ENCODE results near the gene RNU5B-1.

RNU5B-1 gene

DNA sequence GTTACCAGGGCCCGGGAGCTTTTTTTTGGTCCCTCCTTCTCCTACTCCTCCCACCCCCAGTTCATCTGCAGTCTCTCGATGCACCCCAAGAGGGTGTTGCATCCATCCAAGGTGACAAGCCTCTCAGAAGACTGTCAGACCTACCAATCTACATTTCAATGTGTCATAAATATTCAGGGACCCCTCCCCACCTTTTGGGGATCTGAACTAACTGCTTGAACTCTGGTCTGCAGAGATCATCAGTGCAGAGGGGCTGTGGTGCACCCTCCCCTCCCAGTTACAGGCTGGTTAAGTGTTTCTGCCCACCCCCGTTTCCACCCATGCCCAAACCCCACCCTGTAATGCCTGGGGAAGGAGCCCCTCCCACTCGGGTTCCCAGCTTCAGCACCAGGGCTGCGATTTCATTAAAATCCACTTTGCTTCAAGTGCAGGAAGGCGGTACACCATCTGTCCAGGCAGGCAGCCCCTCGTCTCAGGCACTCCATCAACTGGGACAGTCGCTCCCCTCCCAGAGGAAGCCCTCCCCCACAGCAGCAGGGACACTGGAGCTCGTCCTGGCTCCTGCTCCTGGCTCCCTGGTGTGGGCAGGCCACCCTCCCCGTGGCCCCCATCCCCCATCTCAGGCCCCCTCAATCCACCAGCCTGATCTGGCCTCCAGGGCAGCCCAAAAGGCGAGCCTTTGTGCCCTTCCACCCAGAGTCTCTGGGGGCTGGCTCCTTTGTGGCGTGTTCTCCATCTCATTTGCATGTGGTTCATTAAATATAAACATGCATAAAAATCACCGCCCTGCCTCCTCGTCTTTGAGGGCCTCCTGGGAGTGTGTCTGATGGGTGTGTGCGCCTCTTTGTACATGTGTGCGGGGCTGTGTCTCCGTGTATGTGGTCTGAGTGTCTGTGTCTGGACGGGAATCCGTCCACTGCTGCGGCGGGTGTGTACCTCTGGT is 32.3 kb downstream of the RNU5B-1 start:
- WGBS, result 23% methylated on average over 10 of the region's 21 CpGs
- Histone ChIP-seq H4K8ac (ENCODE audit: low read length) (peak overlapping the region; percentile 89), H2AFZ (ENCODE audit: low read depth, low read length) (no peak overlapping the region), H3K18ac (ENCODE audit: low read depth in 1 of 2, low read length in 2 of 2) (peak overlapping the region; percentile 26 to 80), H3K4me2 (ENCODE audit: low read length, poor library complexity, severe bottlenecking) (no peak overlapping the region), H2BK12ac (ENCODE audit: low read length in 2 of 2) (peak overlapping the region; percentile 63 to 90), H2BK15ac (ENCODE audit: low read depth, poor library complexity, severe bottlenecking) (no peak overlapping the region), H3K4me3 (ENCODE audit: insufficient read depth in 1 of 2, low read depth in 1 of 2, low read length in 2 of 2) (no peak overlapping the region), H3K14ac (ENCODE audit: low read length in 2 of 2) (no peak overlapping the region), H3K4ac (ENCODE audit: low read depth in 1 of 2, low read length in 2 of 2) (peak overlapping the region; percentile 41 to 69), H3K27me3 (ENCODE audit: control insufficient read depth in 1 of 2, insufficient read depth in 1 of 2, low read length in 2 of 2) (peaks cover 51 to 76% of the 10 kb centered on the region in 2 experiments), H3K4me1 (ENCODE audit: control insufficient read depth, insufficient read depth, low read depth, low read length) (peaks cover 11% of the 10 kb centered on the region), H3K23ac (ENCODE audit: low read length in 2 of 2) (no peak overlapping the region), H3K36me3 (ENCODE audit: control insufficient read depth in 1 of 2, insufficient read depth in 2 of 2, low read depth in 1 of 2, low read length in 2 of 2) (no peaks in the 10 kb centered on the region), H3K9ac (ENCODE audit: low read length) (no peak overlapping the region), H2BK5ac (ENCODE audit: low read depth, low read length, poor library complexity, severe bottlenecking) (no peak overlapping the region), H3K27ac (ENCODE audit: low read length, poor library complexity, severe bottlenecking) (no peak overlapping the region), H3K79me1 (replicated peaks; ENCODE audit: low read length, poor library complexity, severe bottlenecking) (no peaks in the 10 kb centered on the region), H2BK120ac (ENCODE audit: low read depth, low read length) (peak overlapping the region; percentile 64), H4K91ac (ENCODE audit: low read length) (peak overlapping the region; percentile 70), H3K9me3 (ENCODE audit: control insufficient read depth, low read length) (no peaks in the 10 kb centered on the region), H2AK5ac (ENCODE audit: low read length, severe bottlenecking) (no peak overlapping the region)
- DNase-seq, result peak; percentile 39

DNA sequence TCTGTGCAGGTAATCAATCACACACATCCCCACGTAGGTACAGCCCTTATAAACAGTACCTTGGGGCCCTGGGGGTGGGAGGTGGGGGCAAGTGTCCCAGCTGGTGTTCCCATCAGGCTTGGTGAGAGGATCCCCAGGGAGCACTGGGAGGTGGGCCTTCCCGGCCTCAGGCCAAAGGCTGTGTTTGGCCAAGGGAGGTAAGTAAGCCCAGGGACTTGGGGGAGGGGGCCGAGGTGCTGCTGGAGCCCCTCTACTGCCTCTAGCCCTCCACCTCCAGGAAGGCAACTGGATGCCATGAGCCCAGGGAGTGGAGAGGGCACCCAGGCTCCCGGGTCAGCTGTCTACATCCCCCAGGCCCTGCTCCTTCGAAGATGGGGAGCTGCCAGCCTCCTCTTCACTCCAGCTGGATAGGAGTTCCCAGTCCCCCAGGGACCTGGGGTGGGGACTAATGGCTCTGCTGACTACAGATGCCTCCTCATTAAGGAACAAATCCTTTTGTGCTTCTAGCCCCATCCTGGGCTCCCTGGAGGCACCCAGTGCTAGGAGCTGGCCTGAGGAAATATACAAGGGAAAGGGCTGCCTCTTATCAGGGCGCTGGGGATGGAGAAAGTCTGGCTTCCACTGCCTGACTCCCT is 33.1 kb downstream of the RNU5B-1 start:
- no peak for DNase-seq
- Histone ChIP-seq H3K23ac (ENCODE audit: low read length in 2 of 2) (peak overlapping the region in 1 of 2 experiments; percentile 74), H3K9me3 (ENCODE audit: control insufficient read depth, low read length) (no peaks in the 10 kb centered on the region), H3K4ac (ENCODE audit: low read depth in 1 of 2, low read length in 2 of 2) (peak overlapping the region; percentile 41 to 69), H2AK5ac (ENCODE audit: low read length, severe bottlenecking) (no peak overlapping the region), H3K4me1 (ENCODE audit: control insufficient read depth, insufficient read depth, low read depth, low read length) (peaks cover 11% of the 10 kb centered on the region), H3K4me2 (ENCODE audit: low read length, poor library complexity, severe bottlenecking) (no peak overlapping the region), H3K18ac (ENCODE audit: low read depth in 1 of 2, low read length in 2 of 2) (peak overlapping the region; percentile 26 to 80), H3K36me3 (ENCODE audit: control insufficient read depth in 1 of 2, insufficient read depth in 2 of 2, low read depth in 1 of 2, low read length in 2 of 2) (no peaks in the 10 kb centered on the region), H2BK15ac (ENCODE audit: low read depth, poor library complexity, severe bottlenecking) (no peak overlapping the region), H3K27ac (ENCODE audit: low read length, poor library complexity, severe bottlenecking) (no peak overlapping the region), H3K4me3 (ENCODE audit: insufficient read depth in 1 of 2, low read depth in 1 of 2, low read length in 2 of 2) (no peak overlapping the region), H2BK120ac (ENCODE audit: low read depth, low read length) (peak overlapping the region; percentile 64), H3K14ac (ENCODE audit: low read length in 2 of 2) (peak overlapping the region in 1 of 2 experiments; percentile 61), H2AFZ (ENCODE audit: low read depth, low read length) (no peak overlapping the region), H3K27me3 (ENCODE audit: control insufficient read depth in 1 of 2, insufficient read depth in 1 of 2, low read length in 2 of 2) (peaks cover 51 to 73% of the 10 kb centered on the region in 2 experiments), H3K9ac (ENCODE audit: low read length) (no peak overlapping the region), H2BK5ac (ENCODE audit: low read depth, low read length, poor library complexity, severe bottlenecking) (no peak overlapping the region), H4K91ac (ENCODE audit: low read length) (peak overlapping the region; percentile 30), H4K8ac (ENCODE audit: low read length) (peak overlapping the region; percentile 89), H3K79me1 (replicated peaks; ENCODE audit: low read length, poor library complexity, severe bottlenecking) (no peaks in the 10 kb centered on the region), H2BK12ac (ENCODE audit: low read length in 2 of 2) (peak overlapping the region; percentile 63 to 90)
- 68% methylated on average over 4 of the region's 6 CpGs for WGBS

DNA sequence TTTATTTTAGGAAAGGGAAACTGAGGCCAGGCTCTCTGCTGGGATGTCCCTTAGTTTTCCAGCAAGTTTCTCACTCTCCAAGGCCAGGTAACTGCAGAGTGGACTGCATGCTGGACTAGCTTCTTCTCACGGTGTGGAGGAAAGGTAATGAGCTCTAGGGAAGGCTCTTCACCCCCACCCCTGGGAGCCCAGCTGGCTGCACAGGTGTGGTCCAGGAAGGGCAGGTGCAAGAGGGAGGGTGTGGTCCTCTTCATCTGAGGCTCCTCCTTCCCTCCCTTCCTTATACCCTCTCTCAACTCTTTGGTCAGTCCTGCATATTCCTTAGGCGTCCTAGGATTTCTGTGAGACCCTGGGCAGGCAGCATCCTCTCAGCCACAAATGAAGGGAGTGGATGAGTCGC is 33.9 kb downstream of the RNU5B-1 start:
- Histone ChIP-seq H3K4me3 (ENCODE audit: insufficient read depth in 1 of 2, low read depth in 1 of 2, low read length in 2 of 2) (no peak overlapping the region), H3K27ac (ENCODE audit: low read length, poor library complexity, severe bottlenecking) (no peak overlapping the region), H3K9me3 (ENCODE audit: control insufficient read depth, low read length) (no peaks in the 10 kb centered on the region), H2BK120ac (ENCODE audit: low read depth, low read length) (no peak overlapping the region), H2BK15ac (ENCODE audit: low read depth, poor library complexity, severe bottlenecking) (no peak overlapping the region), H3K4me2 (ENCODE audit: low read length, poor library complexity, severe bottlenecking) (no peak overlapping the region), H3K9ac (ENCODE audit: low read length) (no peak overlapping the region), H3K4me1 (ENCODE audit: control insufficient read depth, insufficient read depth, low read depth, low read length) (peaks cover 11% of the 10 kb centered on the region), H3K14ac (ENCODE audit: low read length in 2 of 2) (no peak overlapping the region), H3K4ac (ENCODE audit: low read depth in 1 of 2, low read length in 2 of 2) (peak overlapping the region; percentile 35 to 64), H4K91ac (ENCODE audit: low read length) (peak overlapping the region; percentile 6), H3K79me1 (replicated peaks; ENCODE audit: low read length, poor library complexity, severe bottlenecking) (no peaks in the 10 kb centered on the region), H2AFZ (ENCODE audit: low read depth, low read length) (no peak overlapping the region), H3K18ac (ENCODE audit: low read depth in 1 of 2, low read length in 2 of 2) (no peak overlapping the region), H3K36me3 (ENCODE audit: control insufficient read depth in 1 of 2, insufficient read depth in 2 of 2, low read depth in 1 of 2, low read length in 2 of 2) (no peaks in the 10 kb centered on the region), H2AK5ac (ENCODE audit: low read length, severe bottlenecking) (no peak overlapping the region), H4K8ac (ENCODE audit: low read length) (no peak overlapping the region), H2BK12ac (ENCODE audit: low read length in 2 of 2) (no peak overlapping the region), H3K27me3 (ENCODE audit: control insufficient read depth in 1 of 2, insufficient read depth in 1 of 2, low read length in 2 of 2) (peaks cover 55 to 70% of the 10 kb centered on the region in 2 experiments), H3K23ac (ENCODE audit: low read length in 2 of 2) (no peak overlapping the region), H2BK5ac (ENCODE audit: low read depth, low read length, poor library complexity, severe bottlenecking) (no peak overlapping the region)
- 63% methylated on average over 3 of the region's 3 CpGs for WGBS
- DNase-seq, result no peak

DNA sequence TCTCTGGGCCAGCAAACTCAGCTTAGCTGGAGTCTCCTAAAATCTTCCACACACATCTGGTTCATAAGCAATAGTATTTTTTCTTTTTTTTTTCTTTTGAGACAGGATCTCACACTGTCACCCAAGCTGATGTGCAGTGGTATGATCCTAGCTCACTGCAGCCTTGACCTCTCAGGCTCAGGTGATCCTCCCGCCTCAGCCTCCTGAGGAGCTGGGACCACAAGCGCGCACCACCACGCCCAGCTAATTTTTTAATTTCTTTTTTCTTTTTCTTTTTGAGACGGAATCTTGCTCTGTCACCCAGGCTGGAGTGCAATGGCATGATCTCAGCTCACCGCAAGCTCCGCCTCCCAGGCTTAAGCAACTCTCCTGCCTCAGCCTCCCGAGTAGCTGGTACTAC is 34.3 kb downstream of the RNU5B-1 start:
- H4K8ac ChIP-seq (ENCODE audit: low read length), result no peak overlapping the region
- no peak overlapping the region for H2AFZ ChIP-seq (ENCODE audit: low read depth, low read length)
- H3K23ac ChIP-seq (ENCODE audit: low read length in 2 of 2), result no peak overlapping the region
- DNase-seq, result no peak
- H3K4ac ChIP-seq (ENCODE audit: low read depth in 1 of 2, low read length in 2 of 2), result peak overlapping the region in 1 of 2 experiments; percentile 64
- peak overlapping the region; percentile 52 for H2BK15ac ChIP-seq (ENCODE audit: low read depth, poor library complexity, severe bottlenecking)
- peak overlapping the region in 1 of 2 experiments; percentile 59 for H3K18ac ChIP-seq (ENCODE audit: low read depth in 1 of 2, low read length in 2 of 2)
- no peak overlapping the region for H3K27ac ChIP-seq (ENCODE audit: low read length, poor library complexity, severe bottlenecking)
- no peak overlapping the region for H4K91ac ChIP-seq (ENCODE audit: low read length)
- H2BK12ac ChIP-seq (ENCODE audit: low read length in 2 of 2), result no peak overlapping the region
- peaks cover 11% of the 10 kb centered on the region for H3K4me1 ChIP-seq (ENCODE audit: control insufficient read depth, insufficient read depth, low read depth, low read length)
- H3K27me3 ChIP-seq (ENCODE audit: control insufficient read depth in 1 of 2, insufficient read depth in 1 of 2, low read length in 2 of 2), result peaks cover 59 to 67% of the 10 kb centered on the region in 2 experiments
- H3K4me3 ChIP-seq (ENCODE audit: insufficient read depth in 1 of 2, low read depth in 1 of 2, low read length in 2 of 2), result no peak overlapping the region
- no peak overlapping the region for H2BK120ac ChIP-seq (ENCODE audit: low read depth, low read length)
- no peak overlapping the region for H2BK5ac ChIP-seq (ENCODE audit: low read depth, low read length, poor library complexity, severe bottlenecking)
- H3K79me1 ChIP-seq (replicated peaks; ENCODE audit: low read length, poor library complexity, severe bottlenecking), result no peaks in the 10 kb centered on the region
- no peaks in the 10 kb centered on the region for H3K9me3 ChIP-seq (ENCODE audit: control insufficient read depth, low read length)
- 90% methylated on average over 8 of the region's 8 CpGs for WGBS
- H3K36me3 ChIP-seq (ENCODE audit: control insufficient read depth in 1 of 2, insufficient read depth in 2 of 2, low read depth in 1 of 2, low read length in 2 of 2), result no peaks in the 10 kb centered on the region
- no peak overlapping the region for H2AK5ac ChIP-seq (ENCODE audit: low read length, severe bottlenecking)
- no peak overlapping the region for H3K9ac ChIP-seq (ENCODE audit: low read length)
- H3K14ac ChIP-seq (ENCODE audit: low read length in 2 of 2), result no peak overlapping the region
- H3K4me2 ChIP-seq (ENCODE audit: low read length, poor library complexity, severe bottlenecking), result no peak overlapping the region

All from mesenchymal stem cell (in vitro differentiated cells and primary cell).